Natural killer cell (primary cell): ENCODE measurements around the gene TRAPPC11. TPM values are rescaled to one million over a fixed set of nuclear protein-coding genes. Genes with fewer than 3 reads are reported as not detected.
"Not testable (repeated sequence)": the region's sequence is repeated elsewhere in the genome, so short reads cannot be mapped to it uniquely, and the experiment has no call there.

Source experiments
- ATAC-seq, 3 donors: fragments of 150-1000 bp in 2 of 3; fragments of 200-7000 bp in 1 of 3; cut with Tn5 transposase; 1 replicate in 1 of 3; 2 replicates in 2 of 3; pipeline ENCODE4 v1.10.0; 2021; ENCODE audit warnings: mild to moderate bottlenecking in 2 of 3, moderate library complexity in 2 of 3
- DNase-seq, 2 donors: peaks; one replicate each; pipeline versions ENCODE4 v3.0.0 to v3.0.0-alpha.2; 2013 to 2021; ENCODE audit warnings: mixed read lengths in 1 of 2
- H3K27ac ChIP-seq: one replicate; pipeline ENCODE4 v1.5.1; 2013; ENCODE audit warnings: mild to moderate bottlenecking, low read length
- H3K27me3 ChIP-seq: one replicate; pipeline ENCODE4 v1.6.1; 2013; ENCODE audit warnings: low read length; ENCODE audit not compliant: control insufficient read depth, insufficient read depth
- H3K36me3 ChIP-seq: one replicate; pipeline ENCODE4 v1.6.1; 2013; ENCODE audit warnings: low read length; ENCODE audit not compliant: control insufficient read depth, insufficient read depth
- H3K4me1 ChIP-seq: one replicate; pipeline ENCODE4 v1.6.1; 2013; ENCODE audit warnings: low read length; ENCODE audit not compliant: control insufficient read depth, insufficient read depth
- H3K4me3 ChIP-seq: one replicate; pipeline ENCODE4 v1.5.1; 2013; ENCODE audit warnings: low read length
- H3K9me3 ChIP-seq: one replicate; pipeline ENCODE4 v1.6.1; 2013; ENCODE audit warnings: low read length; ENCODE audit not compliant: control insufficient read depth, insufficient read depth
- H3K27ac Mint-ChIP-seq, 2 donors: one replicate each; pipeline ENCODE4 v1.8.0; 2022; ENCODE audit warnings: mild to moderate bottlenecking in 2 of 2, mixed read lengths in 2 of 2, moderate library complexity in 1 of 2
- H3K27me3 Mint-ChIP-seq, 2 donors: one replicate each; pipeline ENCODE4 v1.8.0; 2022; ENCODE audit warnings: low read depth in 2 of 2, mixed read lengths in 2 of 2
- H3K36me3 Mint-ChIP-seq: one replicate; pipeline ENCODE4 v1.8.0; 2022; ENCODE audit warnings: mixed read lengths
- H3K4me1 Mint-ChIP-seq, 2 donors: one replicate each; pipeline ENCODE4 v1.8.0; 2022; ENCODE audit warnings: mixed read lengths in 2 of 2
- H3K4me3 Mint-ChIP-seq: one replicate; pipeline ENCODE4 v1.8.0; 2022; ENCODE audit warnings: mild to moderate bottlenecking, moderate library complexity, mixed read lengths
- H3K9me3 Mint-ChIP-seq, 2 donors: one replicate each; pipeline ENCODE4 v1.8.0; 2022; ENCODE audit warnings: mixed read lengths in 2 of 2
- CTCF ChIP-seq: fragments of 200-600 bp; IDR thresholded peaks from one replicate; pipeline ENCODE4 v1.8.0; 2022; ENCODE audit warnings: antibody characterized with exemption
- WGBS: methylation state at CpG from one replicate; pipeline ENCODE4 v1.1.7; 2013; ENCODE audit warnings: missing lambda C conversion rate; ENCODE audit not compliant: insufficient coverage; 5-methylcytosine and 5-hydroxymethylcytosine counted together
- intact Hi-C: fragments of 100-400 bp; cut with micrococcal nuclease; formaldehyde crosslinking; loops from one replicate; pipeline ENCODE4 v1.14.2; 2022
- total RNA-seq, 4 donors: library from RNA; stranded (reverse); fragments of 120-200 nt in 1 of 4; gene quantifications; one replicate each; pipeline versions ENCODE4 v1.2.3 to v1.2.4, GENCODE V29; 2013 to 2022

The TRAPPC11 gene
- total RNA-seq, 3 donors from 2014 or later (not counting 1 experiment from before 2014, with no cell fraction given) = 33.4 to 41.7 (median 36.8) TPM

- Mint-ChIP-seq H3K4me3 (no peak overlapping the region), H3K36me3 (no peaks in the 10 kb centered on the region), H3K27me3 (peaks cover 0 to 6% of the 10 kb centered on the region in 2 donors), H3K9me3 (no peaks in the 10 kb centered on the region), H3K27ac (no peak overlapping the region), H3K4me1 (no peaks in the 10 kb centered on the region)
- 92% methylated on average over 6 of the region's 6 CpGs for WGBS
- no peak for ATAC-seq
- H3K4me1 ChIP-seq = no peaks in the 10 kb centered on the region
- intact Hi-C loops = no loop called here
- no peaks in the 10 kb centered on the region for H3K27me3 ChIP-seq
- no peak for DNase-seq
- TF ChIP-seq CTCF = no peak
- no peak overlapping the region for H3K4me3 ChIP-seq
- H3K36me3 ChIP-seq = no peaks in the 10 kb centered on the region
- no peaks in the 10 kb centered on the region for H3K9me3 ChIP-seq
- H3K27ac ChIP-seq = no peak overlapping the region
Measured at GRCh38 chr4:183626168-183626567, 32.9 kb upstream of the TRAPPC11 start.

GRCh38 chr4:183627286-183627685, 31.8 kb upstream of the TRAPPC11 start:
- H3K4me1 Mint-ChIP-seq, H3K9me3 Mint-ChIP-seq, DNase-seq, ATAC-seq, H3K27me3 ChIP-seq, intact Hi-C loops, H3K4me3 Mint-ChIP-seq, H3K27me3 Mint-ChIP-seq, H3K4me3 ChIP-seq, H3K27ac Mint-ChIP-seq, H3K36me3 Mint-ChIP-seq, H3K27ac ChIP-seq, H3K36me3 ChIP-seq, H3K4me1 ChIP-seq, H3K9me3 ChIP-seq: not testable (repeated sequence)
- WGBS = 85% methylated on average over 5 of the region's 5 CpGs

GRCh38 chr4:183627979-183628588, 31.0 kb upstream of the TRAPPC11 start:
- ATAC-seq (no peak), DNase-seq (no peak)
- peaks cover 0 to 3% of the 10 kb centered on the region in 2 donors for H3K27me3 Mint-ChIP-seq
- H3K4me3 ChIP-seq = no peak overlapping the region
- H3K4me1 ChIP-seq = no peaks in the 10 kb centered on the region
- H3K27ac ChIP-seq = no peak overlapping the region
- no peaks in the 10 kb centered on the region for H3K27me3 ChIP-seq
- TF ChIP-seq CTCF = no peak
- no peaks in the 10 kb centered on the region for H3K36me3 ChIP-seq
- no peaks in the 10 kb centered on the region for H3K36me3 Mint-ChIP-seq
- no peaks in the 10 kb centered on the region for H3K9me3 ChIP-seq
- intact Hi-C loops = no loop called here
- no peak overlapping the region for H3K4me3 Mint-ChIP-seq
- no peaks in the 10 kb centered on the region for H3K4me1 Mint-ChIP-seq
- H3K9me3 Mint-ChIP-seq = no peaks in the 10 kb centered on the region
- WGBS = 91% methylated on average over 12 of the region's 12 CpGs
- no peak overlapping the region for H3K27ac Mint-ChIP-seq

GRCh38 chr4:183631577-183632198, 27.4 kb upstream of the TRAPPC11 start:
- H3K4me1 ChIP-seq = no peaks in the 10 kb centered on the region
- no peak overlapping the region for H3K4me3 Mint-ChIP-seq
- H3K27ac Mint-ChIP-seq = no peak overlapping the region
- ATAC-seq (no peak), DNase-seq (no peak)
- no peaks in the 10 kb centered on the region for H3K27me3 ChIP-seq
- TF ChIP-seq CTCF = no peak
- H3K36me3 ChIP-seq = no peaks in the 10 kb centered on the region
- no peaks in the 10 kb centered on the region for H3K9me3 Mint-ChIP-seq
- no peak overlapping the region for H3K27ac ChIP-seq
- no peaks in the 10 kb centered on the region for H3K4me1 Mint-ChIP-seq
- intact Hi-C loops = no loop called here
- 82% methylated on average over 11 of the region's 11 CpGs for WGBS
- H3K27me3 Mint-ChIP-seq = no peaks in the 10 kb centered on the region
- H3K4me3 ChIP-seq = no peak overlapping the region
- H3K36me3 Mint-ChIP-seq = no peaks in the 10 kb centered on the region
- H3K9me3 ChIP-seq = no peaks in the 10 kb centered on the region
